ENCODE measurements around the gene CD93. TPM values are rescaled to one million over a fixed set of nuclear protein-coding genes. Genes with fewer than 3 reads are reported as not detected.

CD93 gene
- total RNA-seq, 1 experiment from 2014 or later: not detected

DNA sequence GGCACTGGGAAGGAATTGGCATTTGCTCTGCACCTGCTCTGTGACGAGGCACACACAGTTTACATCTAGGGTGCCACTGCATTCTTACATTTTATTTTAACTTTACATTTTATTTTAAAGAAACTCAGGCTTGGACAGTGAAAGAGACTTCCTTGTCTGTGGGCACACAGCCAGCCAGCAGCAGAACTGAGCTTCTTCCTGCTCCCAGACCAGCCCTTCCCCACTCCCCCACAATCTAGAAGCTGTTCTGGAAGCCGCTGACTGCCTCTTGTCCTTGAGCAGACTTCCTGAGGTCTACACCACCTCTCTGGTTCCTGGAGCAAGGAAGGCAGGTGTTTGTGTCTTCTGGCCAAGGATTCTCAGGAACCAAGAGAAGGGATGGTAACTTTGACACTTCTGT lies 27.9 kb upstream of the CD93 start:
- no peaks in the 10 kb centered on the region for H3K27me3 ChIP-seq
- no peak overlapping the region for H3K27ac ChIP-seq
- H3K4me1 ChIP-seq: peaks cover 42% of the 10 kb centered on the region

DNA sequence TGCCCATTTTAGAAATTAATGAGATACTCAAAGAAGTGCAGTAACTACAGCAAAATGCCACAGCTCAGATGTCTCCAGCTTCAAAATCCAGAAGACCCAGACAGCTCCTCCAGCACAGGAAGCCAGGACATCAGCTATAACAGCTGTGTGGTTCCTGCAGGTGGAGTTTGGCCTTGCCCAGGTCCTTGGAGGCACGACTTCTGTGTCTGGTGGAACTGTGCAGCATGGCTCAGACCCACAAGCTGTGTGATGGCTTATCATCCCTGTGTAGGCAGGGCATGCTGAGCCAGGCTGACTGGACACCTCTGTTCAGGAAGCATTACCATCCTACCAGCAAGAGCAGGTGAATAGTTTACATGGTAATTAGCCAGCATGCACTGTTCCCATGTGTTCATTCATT lies 26.5 kb upstream of the CD93 start:
- DNase-seq: no peak
- Histone ChIP-seq H3K4me1 (peaks cover 31% of the 10 kb centered on the region), H3K27ac (no peak overlapping the region), H3K9me3 (replicated peaks) (no peaks in the 10 kb centered on the region), H3K36me3 (no peaks in the 10 kb centered on the region), H3K27me3 (no peaks in the 10 kb centered on the region), H3K4me3 (no peak overlapping the region)

More for the DNA sequence above, 27.9 kb upstream of the CD93 start:
- DNase-seq: no peak
- no peaks in the 10 kb centered on the region for H3K36me3 ChIP-seq
- H3K4me3 ChIP-seq: no peak overlapping the region
- no peaks in the 10 kb centered on the region for H3K9me3 ChIP-seq (replicated peaks)

DNA sequence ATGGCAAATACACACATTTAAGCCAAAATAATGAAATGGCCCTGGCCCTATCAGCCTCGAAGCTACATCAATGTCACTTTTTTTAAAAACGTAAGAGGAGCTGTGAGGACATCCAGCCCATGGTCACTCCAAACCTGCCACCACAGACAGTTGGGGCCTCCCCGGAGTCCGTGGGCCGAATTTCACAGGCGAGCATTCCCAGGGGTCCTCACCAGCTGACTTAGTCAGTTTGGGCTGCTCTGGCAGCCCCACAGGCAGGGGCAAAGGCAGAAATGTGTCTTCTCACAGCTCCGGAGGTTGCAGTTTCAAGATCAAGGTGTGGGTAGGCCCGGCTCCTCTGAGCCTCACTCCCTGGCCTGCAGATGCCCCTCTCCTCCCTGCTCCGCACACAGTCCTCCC lies 25.8 kb upstream of the CD93 start:
- no peak overlapping the region for H3K27ac ChIP-seq
- DNase-seq: no peak
- no peaks in the 10 kb centered on the region for H3K9me3 ChIP-seq (replicated peaks)
- no peaks in the 10 kb centered on the region for H3K27me3 ChIP-seq
- H3K4me3 ChIP-seq: no peak overlapping the region
- peaks cover 27% of the 10 kb centered on the region for H3K4me1 ChIP-seq
- H3K36me3 ChIP-seq: no peaks in the 10 kb centered on the region

DNA sequence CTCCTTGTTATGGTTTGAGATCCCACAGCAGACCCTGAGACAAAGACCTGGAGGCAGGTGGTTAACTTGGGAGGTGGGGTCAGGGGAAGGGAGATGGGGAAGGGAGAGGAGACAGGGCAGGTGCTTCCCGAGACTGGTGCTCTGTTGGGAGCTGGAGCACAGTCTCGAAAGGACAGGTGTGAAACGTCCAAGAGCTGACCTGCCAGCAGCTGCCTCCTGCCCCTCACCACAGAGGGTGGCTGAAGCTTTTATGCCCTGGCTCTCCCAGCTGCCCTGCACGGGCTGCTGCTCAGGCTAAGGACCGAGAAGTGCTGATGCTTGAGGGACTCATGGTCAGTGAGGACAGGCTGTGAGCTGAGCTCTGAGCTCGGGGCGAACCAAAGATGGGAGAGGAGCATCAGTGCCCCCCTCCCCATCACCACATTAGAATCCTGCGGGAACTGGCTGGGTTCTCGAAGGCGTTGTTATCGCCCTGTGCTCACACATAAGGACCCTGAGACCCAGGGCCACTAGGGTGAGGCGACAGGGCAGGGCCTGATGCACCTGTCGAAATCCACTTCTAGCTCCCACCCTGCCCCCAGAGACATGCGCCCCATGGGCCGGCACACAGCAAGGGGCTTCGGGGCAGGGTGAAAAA lies 25.3 kb upstream of the CD93 start:
- no peaks in the 10 kb centered on the region for H3K27me3 ChIP-seq
- DNase-seq: peak; percentile 44 to 62
- no peak overlapping the region for H3K27ac ChIP-seq
- no peaks in the 10 kb centered on the region for H3K36me3 ChIP-seq
- no peaks in the 10 kb centered on the region for H3K9me3 ChIP-seq (replicated peaks)
- peaks cover 29% of the 10 kb centered on the region for H3K4me1 ChIP-seq
- no peak overlapping the region for H3K4me3 ChIP-seq

DNA sequence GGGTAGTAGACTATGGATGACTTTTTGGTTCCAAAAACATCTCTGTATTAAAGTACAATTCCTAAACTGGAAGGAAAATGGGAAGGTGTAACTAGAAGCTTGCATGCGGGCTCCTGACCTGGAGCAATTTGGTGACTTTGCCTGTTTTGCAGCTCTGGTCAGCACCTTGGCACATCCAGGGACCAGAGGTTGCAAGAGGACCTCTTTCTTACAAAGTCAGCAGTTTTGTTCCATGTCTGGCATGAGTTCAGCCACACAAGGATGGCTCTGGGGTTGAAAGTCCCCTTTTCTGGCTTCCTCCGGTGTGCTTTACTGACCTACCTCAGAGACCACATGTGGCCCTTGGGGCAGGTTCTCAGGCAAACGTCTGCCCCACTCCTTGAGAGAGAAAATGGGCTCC lies 22.7 kb upstream of the CD93 start:
- no peak for DNase-seq
- H3K4me3 ChIP-seq: no peak overlapping the region
- H3K27me3 ChIP-seq: no peaks in the 10 kb centered on the region
- no peak overlapping the region for H3K27ac ChIP-seq
- peaks cover 30% of the 10 kb centered on the region for H3K4me1 ChIP-seq
- H3K9me3 ChIP-seq (replicated peaks): no peaks in the 10 kb centered on the region
- no peaks in the 10 kb centered on the region for H3K36me3 ChIP-seq

DNA sequence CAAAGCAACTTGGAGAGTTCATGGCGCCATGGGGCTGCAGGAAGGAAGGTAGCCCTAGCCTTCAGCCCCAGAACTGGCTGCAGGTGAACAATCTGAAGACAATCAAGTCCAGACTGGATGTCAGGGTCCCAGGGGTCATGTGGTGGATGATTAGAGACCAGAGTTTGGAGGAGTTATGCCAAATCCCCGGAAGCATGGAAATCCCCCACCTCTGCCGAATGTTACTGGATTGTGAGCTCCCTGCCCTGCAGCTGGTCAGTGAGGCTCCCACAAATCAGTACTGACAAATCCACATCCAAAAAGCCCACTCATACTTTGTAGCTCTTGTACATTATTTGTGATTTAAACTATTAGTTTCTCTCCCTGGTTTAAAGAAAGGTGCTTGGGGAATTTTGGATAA lies 21.3 kb upstream of the CD93 start:
- Histone ChIP-seq H3K4me1 (peaks cover 29% of the 10 kb centered on the region), H3K9me3 (replicated peaks) (no peaks in the 10 kb centered on the region), H3K27ac (no peak overlapping the region), H3K4me3 (no peak overlapping the region), H3K27me3 (no peaks in the 10 kb centered on the region), H3K36me3 (no peaks in the 10 kb centered on the region)
- no peak for DNase-seq

DNA sequence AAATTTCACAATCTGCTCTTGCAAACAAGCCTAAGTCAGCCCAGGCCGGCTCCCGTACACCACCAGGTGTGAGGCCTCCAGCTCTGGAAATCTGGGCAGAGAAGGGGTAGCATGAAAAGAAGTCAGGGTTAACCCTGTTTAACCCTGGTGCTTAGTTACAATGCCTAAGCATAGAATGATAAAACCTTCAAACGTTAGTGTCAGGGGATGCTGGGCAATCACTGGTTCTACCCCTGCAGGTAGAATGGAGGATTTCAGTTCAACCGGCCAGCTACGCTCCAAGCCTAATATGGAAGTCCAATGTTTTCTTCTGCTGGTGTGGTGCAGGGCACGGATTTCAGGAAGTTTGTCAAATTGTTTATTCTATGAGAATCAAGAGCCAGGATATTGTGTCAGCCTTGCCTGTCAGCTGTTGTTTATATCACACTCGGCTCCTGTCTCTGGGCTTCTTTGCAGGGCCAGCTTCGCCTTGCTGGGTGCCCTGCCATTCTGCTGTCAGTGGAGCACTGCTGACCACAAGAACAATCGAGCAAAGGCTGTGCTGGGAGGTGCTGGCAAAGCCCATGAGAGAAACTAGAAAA lies 20.2 kb upstream of the CD93 start:
- Histone ChIP-seq H3K27me3 (no peaks in the 10 kb centered on the region), H3K36me3 (no peaks in the 10 kb centered on the region), H3K9me3 (replicated peaks) (no peaks in the 10 kb centered on the region), H3K4me1 (peaks cover 18% of the 10 kb centered on the region; the same call in 1 of the 2 replicates), H3K4me3 (no peak overlapping the region), H3K27ac (no peak overlapping the region; the same call in 1 of the 2 replicates)
- peak; percentile 61 to 79 for DNase-seq

DNA sequence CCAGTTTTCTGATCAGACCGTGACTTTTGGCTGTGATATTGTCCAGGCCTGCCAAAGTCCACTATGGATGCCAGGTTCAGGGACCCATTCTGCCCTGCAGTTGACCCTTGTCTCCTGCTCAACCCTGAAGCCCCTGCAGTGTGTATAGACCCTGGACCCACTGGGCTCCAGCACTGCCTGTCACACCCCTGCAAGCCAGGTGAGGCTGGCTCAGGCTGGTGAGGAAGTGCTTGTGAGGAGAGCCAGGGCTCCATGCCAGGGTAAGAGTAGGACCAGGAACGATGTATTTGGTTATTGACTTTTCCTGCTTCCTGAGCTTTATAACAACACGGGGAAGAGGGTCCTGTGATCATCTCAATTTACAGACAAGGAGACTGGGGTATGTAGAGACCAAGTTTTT lies 19.1 kb upstream of the CD93 start:
- Histone ChIP-seq H3K36me3 (no peaks in the 10 kb centered on the region), H3K9me3 (replicated peaks) (no peaks in the 10 kb centered on the region), H3K27ac (no peak overlapping the region), H3K4me3 (no peak overlapping the region), H3K27me3 (no peaks in the 10 kb centered on the region), H3K4me1 (peaks cover 15% of the 10 kb centered on the region; the same call in 1 of the 2 replicates)
- no peak for DNase-seq

DNA sequence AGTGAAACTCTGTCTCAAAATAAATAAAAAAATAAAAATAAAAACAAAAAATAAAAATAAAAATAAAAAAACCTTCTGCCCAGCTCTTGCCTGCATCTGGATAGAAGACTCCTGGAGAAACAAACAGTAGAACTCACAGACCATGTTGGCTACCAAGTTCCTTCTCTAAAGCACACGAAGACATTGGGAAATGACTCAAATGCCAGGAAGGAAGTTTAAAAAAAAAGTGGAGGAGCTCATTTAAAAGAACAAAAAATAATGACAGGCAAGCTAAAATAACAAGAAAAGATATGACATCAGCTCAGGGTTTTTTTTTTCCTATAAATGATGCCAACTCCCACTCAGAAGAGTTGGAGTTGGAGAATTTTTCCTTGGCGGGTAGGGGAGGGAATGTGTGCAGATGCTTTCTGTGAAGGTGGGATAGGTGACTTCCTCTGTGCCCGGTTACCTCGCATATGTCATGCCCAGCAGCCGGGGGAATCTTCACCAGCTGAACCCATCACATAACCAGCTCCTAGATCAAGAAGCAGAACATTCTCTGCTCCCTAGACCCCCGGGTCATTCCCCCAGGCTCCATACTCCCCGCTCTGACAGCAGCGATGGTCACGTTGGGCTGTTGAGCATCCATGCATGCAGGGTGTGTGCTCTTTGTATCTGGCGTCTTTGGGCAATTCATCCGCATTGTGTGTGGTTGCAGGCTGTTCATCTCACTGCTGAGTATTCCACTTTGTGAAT lies 17.3 kb upstream of the CD93 start:
- Histone ChIP-seq H3K36me3 (no peaks in the 10 kb centered on the region), H3K27ac (no peak overlapping the region), H3K4me3 (no peak overlapping the region), H3K4me1 (peaks cover 17% of the 10 kb centered on the region; the same call in 1 of the 2 replicates), H3K9me3 (replicated peaks) (no peaks in the 10 kb centered on the region), H3K27me3 (no peaks in the 10 kb centered on the region)
- DNase-seq: no peak

DNA sequence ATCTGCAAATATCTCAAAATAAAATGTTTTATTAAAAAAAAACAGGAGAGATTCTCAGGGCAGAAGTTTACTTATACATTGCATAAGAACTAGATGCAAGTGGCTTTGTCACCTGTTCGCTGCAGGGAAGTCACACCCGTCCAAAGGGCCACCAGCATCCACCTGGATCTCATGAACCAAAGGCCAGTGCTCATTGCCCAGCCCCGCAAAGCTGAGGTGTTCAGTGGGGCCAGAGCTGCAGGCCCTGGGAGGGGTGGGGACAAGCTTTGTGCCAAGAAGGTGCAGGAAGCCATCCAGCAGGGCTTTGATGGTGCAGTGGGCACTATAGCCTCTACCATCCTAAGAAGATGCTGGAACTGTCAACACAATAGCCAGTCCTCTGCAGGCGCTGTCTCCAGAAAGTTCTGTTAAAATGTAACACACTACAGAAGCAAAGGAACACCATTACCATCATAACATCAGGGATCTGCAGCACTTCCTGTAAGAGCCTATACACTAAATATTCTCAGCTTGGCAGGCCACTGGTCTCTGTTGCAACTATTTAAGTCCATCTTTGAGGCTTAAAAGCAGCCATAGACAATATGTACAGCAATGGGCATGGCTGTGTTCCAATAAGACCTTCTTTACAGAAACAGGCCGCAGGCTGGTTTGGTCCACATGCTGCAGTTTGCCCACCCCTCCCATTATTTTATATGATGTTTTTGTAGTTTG lies 15.7 kb upstream of the CD93 start:
- Histone ChIP-seq H3K4me3 (no peak overlapping the region), H3K27me3 (no peaks in the 10 kb centered on the region), H3K36me3 (no peaks in the 10 kb centered on the region), H3K27ac (no peak overlapping the region), H3K9me3 (replicated peaks) (no peaks in the 10 kb centered on the region), H3K4me1 (peaks cover 14% of the 10 kb centered on the region; the same call in 1 of the 2 replicates)
- no peak for DNase-seq

DNA sequence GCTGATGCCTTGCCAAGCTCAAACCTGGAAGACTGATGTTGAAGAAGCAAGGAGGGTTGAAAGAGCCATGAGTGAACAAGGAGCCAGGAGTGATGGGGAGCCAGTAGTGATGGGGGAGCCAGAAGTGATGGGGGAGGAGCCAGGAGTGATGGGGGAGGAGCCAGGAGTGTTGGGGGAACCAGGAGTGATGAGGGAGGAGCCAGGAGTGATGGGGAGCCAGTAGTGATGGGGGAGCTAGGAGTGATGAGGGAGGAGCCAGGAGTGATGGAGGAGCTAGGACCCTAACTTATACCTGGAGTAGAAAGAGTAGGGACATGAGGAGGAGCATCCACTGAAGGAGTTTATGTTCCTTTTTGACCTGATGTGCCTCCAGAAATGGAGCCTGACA lies 14.6 kb upstream of the CD93 start:
- Histone ChIP-seq H3K4me1 (peaks cover 6% of the 10 kb centered on the region; the same call in 1 of the 2 replicates), H3K27me3 (no peaks in the 10 kb centered on the region), H3K4me3 (no peak overlapping the region), H3K36me3 (no peaks in the 10 kb centered on the region), H3K9me3 (replicated peaks) (no peaks in the 10 kb centered on the region), H3K27ac (no peak overlapping the region)
- DNase-seq: no peak

DNA sequence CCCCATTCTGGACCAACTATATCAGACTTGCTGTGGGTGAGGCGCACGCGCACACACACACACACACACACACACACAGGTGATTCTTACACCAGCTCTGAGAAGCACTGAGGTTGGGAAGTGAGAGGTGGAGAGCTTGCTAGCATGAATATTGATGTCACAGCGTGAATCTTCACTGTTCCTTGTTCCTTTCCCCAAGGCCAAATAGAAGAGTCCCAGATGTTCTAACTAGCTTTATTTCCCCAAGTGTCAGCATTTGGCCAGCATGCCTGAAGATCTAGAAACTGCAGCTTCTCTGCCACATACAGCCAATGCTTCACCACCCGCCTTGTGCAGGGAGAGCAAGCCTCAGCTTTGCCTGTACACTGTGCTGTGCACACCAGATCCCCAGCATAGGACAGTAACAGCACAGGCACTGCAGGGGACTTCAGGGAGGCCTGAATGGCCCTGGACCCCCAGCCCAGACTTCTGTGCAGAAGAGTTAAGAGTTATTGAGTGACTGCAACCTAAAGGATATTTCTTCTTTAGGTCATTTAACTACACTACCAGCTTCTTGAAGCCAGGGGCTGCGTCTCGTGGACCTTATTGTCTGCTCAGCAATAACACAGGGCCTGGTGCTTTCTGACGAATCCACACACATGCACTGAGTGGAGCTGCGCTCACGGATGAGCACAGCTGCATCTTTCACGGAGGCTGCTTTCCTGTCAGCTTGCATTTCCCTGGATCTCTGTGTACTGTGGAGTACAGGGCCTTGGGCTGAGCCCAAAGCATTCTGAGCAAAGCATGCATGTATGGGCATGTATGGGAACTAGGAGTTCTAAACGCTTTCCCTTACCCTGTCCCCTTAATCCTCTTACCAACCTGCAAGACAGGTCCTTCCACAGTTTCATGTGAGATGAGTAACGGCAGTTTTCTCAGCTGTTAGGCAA lies 13.9 kb upstream of the CD93 start:
- H3K27ac ChIP-seq: no peak overlapping the region
- H3K4me1 ChIP-seq: peaks cover 6% of the 10 kb centered on the region; the same call in 1 of the 2 replicates
- H3K4me3 ChIP-seq: no peak overlapping the region
- no peaks in the 10 kb centered on the region for H3K36me3 ChIP-seq
- H3K9me3 ChIP-seq (replicated peaks): no peaks in the 10 kb centered on the region
- no peaks in the 10 kb centered on the region for H3K27me3 ChIP-seq
- peak in 1 of 2 experiments; percentile 58 for DNase-seq

DNA sequence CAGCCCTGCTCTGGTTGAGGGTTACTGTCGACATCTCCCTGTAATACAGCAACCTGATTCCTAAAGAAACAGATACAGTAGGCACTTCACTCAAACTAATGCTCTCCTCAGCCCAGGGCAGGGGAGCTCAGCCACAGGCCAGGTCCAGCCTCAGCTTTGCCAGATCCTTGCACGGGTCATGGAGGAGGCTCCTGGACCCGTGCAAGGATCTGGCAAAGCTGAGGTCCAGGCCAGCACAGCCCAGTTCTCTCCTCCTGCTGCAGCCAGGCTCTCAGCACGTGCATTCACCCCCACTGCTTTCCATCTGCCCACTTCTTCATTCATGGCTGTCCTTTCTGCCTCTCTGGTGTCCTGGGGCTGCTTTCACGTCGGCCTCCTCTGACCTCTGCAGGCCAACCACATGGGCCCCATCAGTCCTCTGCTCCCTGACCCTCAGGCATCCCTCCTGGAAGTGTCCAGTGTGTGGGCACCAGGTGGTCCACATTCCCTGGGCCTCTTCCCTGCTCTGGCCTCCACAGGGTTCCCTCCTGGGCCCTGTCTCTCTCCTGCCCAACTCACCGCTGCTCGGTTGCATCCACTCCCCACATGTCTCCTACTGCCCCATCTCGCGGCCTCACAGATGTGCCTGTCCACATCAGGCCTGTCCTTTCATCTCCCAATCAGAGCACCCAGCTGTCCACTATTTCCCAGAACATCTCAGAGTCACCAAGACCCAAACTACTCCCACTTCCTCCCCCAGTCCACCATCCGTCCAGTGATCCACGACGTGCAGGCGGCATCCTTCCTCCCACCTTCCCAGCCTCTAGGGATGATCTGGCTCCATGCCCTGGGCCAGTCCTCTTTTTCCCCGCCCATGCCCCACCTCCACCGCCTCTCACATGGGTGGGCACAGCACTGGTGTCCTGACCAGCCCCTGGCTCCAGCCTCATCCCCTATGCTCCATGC lies 11.8 kb upstream of the CD93 start:
- DNase-seq: no peak
- H3K4me1 ChIP-seq: peaks cover 13% of the 10 kb centered on the region

More for the DNA sequence above, 11.8 kb upstream of the CD93 start:
- no peak overlapping the region for H3K27ac ChIP-seq
- H3K27me3 ChIP-seq: no peaks in the 10 kb centered on the region
- no peaks in the 10 kb centered on the region for H3K9me3 ChIP-seq (replicated peaks)
- no peaks in the 10 kb centered on the region for H3K36me3 ChIP-seq
- H3K4me3 ChIP-seq: no peak overlapping the region
